ENCODE results near the gene SNAP47. TPM values are rescaled to one million over a fixed set of nuclear protein-coding genes. Genes with fewer than 3 reads are reported as not detected.

Gene SNAP47
- total RNA-seq, 1 donor from 2014 or later = 32.2 TPM

DNA sequence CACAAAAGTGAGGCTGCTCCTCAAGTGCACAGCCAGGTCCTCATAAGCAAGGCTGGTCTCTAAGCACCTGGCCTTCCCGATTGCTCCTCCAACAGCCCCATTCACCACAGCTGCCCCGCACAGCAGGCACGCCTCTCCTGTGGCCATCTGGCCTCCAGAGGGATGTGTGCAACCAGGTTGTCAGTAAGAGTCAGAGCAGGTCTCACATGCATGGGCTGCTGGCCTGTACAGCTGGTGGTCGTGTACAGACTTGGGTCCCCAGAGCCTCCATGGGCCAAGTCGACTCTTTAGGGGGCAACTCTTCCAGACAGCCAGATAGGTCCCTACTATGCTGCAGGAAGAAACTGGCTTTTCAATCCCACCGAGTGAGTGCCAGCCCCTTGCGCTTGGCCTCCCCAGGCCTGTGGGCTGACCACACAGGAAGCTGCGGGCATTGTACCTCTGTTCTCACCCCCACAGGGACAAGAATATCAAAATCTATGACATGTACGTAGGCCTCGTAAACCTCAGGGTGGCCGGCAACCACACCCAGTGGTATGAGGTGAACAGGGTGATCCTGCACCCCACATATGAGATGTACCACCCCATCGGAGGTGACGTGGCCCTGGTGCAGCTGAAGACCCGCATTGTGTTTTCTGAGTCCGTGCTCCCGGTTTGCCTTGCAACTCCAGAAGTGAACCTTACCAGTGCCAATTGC, 81.7 kb downstream of the SNAP47 start:
- Mint-ChIP-seq H3K27ac (ENCODE audit: unreplicated experiment) (no peak overlapping the region), H3K9me3 (ENCODE audit: unreplicated experiment) (peaks cover 16% of the 10 kb centered on the region), H3K36me3 (ENCODE audit: low read depth, unreplicated experiment) (peaks cover 11% of the 10 kb centered on the region), H3K4me1 (ENCODE audit: unreplicated experiment) (no peaks in the 10 kb centered on the region), H3K4me3 (ENCODE audit: unreplicated experiment) (no peak overlapping the region), H3K27me3 (ENCODE audit: unreplicated experiment) (no peaks in the 10 kb centered on the region)
- no peak for DNase-seq (ENCODE audit: low spot score)
- TF ChIP-seq, protein P1, sequence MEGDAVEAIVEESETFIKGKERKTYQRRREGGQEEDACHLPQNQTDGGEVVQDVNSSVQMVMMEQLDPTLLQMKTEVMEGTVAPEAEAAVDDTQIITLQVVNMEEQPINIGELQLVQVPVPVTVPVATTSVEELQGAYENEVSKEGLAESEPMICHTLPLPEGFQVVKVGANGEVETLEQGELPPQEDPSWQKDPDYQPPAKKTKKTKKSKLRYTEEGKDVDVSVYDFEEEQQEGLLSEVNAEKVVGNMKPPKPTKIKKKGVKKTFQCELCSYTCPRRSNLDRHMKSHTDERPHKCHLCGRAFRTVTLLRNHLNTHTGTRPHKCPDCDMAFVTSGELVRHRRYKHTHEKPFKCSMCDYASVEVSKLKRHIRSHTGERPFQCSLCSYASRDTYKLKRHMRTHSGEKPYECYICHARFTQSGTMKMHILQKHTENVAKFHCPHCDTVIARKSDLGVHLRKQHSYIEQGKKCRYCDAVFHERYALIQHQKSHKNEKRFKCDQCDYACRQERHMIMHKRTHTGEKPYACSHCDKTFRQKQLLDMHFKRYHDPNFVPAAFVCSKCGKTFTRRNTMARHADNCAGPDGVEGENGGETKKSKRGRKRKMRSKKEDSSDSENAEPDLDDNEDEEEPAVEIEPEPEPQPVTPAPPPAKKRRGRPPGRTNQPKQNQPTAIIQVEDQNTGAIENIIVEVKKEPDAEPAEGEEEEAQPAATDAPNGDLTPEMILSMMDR (IDR thresholded peaks at IDR 0.05; ENCODE audit: unreplicated experiment) = no peak

GRCh38 chr1:227823537-227823936, 88.3 kb downstream of the SNAP47 start:
- Mint-ChIP-seq H3K4me3 (ENCODE audit: unreplicated experiment) (no peak overlapping the region), H3K36me3 (ENCODE audit: low read depth, unreplicated experiment) (no peaks in the 10 kb centered on the region), H3K27ac (ENCODE audit: unreplicated experiment) (no peak overlapping the region), H3K9me3 (ENCODE audit: unreplicated experiment) (no peaks in the 10 kb centered on the region), H3K27me3 (ENCODE audit: unreplicated experiment) (no peaks in the 10 kb centered on the region), H3K4me1 (ENCODE audit: unreplicated experiment) (no peaks in the 10 kb centered on the region)
- no peak for DNase-seq (ENCODE audit: low spot score)
- TF ChIP-seq, protein P1 (IDR thresholded peaks at IDR 0.05; ENCODE audit: unreplicated experiment) = no peak

DNA sequence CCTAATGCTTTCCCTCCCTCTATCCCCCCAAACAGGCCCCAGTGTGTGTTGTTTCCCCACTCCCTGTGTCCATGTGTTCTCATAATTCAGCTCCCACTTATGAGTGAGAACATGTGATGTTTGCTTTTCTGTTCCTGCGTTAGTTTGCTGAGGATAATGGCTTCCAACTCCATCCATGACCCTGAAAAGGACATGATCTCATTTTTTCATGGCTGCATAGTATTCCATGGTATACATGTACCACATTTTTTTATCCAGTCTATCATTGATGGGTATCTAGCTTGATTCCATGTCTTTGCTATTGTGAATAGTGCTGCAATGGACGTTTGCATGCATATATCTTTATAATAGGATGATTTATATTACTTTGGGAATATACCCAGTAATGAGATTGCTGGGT, 89.0 kb downstream of the SNAP47 start:
- no peaks in the 10 kb centered on the region for H3K4me1 Mint-ChIP-seq (ENCODE audit: unreplicated experiment)
- H3K4me3 Mint-ChIP-seq (ENCODE audit: unreplicated experiment) = no peak overlapping the region
- no peaks in the 10 kb centered on the region for H3K9me3 Mint-ChIP-seq (ENCODE audit: unreplicated experiment)
- DNase-seq (ENCODE audit: low spot score) = no peak
- TF ChIP-seq, protein P1 (IDR thresholded peaks at IDR 0.05; ENCODE audit: unreplicated experiment) = no peak
- no peaks in the 10 kb centered on the region for H3K36me3 Mint-ChIP-seq (ENCODE audit: low read depth, unreplicated experiment)
- H3K27ac Mint-ChIP-seq (ENCODE audit: unreplicated experiment) = no peak overlapping the region
- no peaks in the 10 kb centered on the region for H3K27me3 Mint-ChIP-seq (ENCODE audit: unreplicated experiment)

- no peaks in the 10 kb centered on the region for H3K36me3 Mint-ChIP-seq (ENCODE audit: low read depth, unreplicated experiment)
- H3K9me3 Mint-ChIP-seq (ENCODE audit: unreplicated experiment) = no peaks in the 10 kb centered on the region
- no peaks in the 10 kb centered on the region for H3K27me3 Mint-ChIP-seq (ENCODE audit: unreplicated experiment)
- TF ChIP-seq, protein P1 (IDR thresholded peaks at IDR 0.05; ENCODE audit: unreplicated experiment) = no peak
- no peaks in the 10 kb centered on the region for H3K4me1 Mint-ChIP-seq (ENCODE audit: unreplicated experiment)
- no peak for DNase-seq (ENCODE audit: low spot score)
- H3K27ac Mint-ChIP-seq (ENCODE audit: unreplicated experiment) = no peak overlapping the region
- H3K4me3 Mint-ChIP-seq (ENCODE audit: unreplicated experiment) = no peak overlapping the region
Observed at GRCh38 chr1:227828786-227829185, 93.6 kb downstream of the SNAP47 start.

Other genes starting within 250 kb of the SNAP47 start
- 19.5 TPM for gene ZNF678, start 171.9 kb upstream of the SNAP47 start, total RNA-seq (ENCODE audit: unreplicated experiment)
- 13.4 TPM for gene JMJD4, start 133 bp upstream of the SNAP47 start, total RNA-seq (ENCODE audit: unreplicated experiment)
- not detected for gene PRSS38, start 80.2 kb downstream of the SNAP47 start, total RNA-seq (ENCODE audit: unreplicated experiment)
- gene WNT9A, start 212.5 kb downstream of the SNAP47 start, total RNA-seq (ENCODE audit: unreplicated experiment) = 1.0 TPM

Measured in endothelial cell (in vitro differentiated cells).